Vagina (tissue), 2 donors: ENCODE data around the gene PRRT3. TPM values are rescaled to one million over a fixed set of nuclear protein-coding genes. Genes with fewer than 3 reads are reported as not detected.

Experiments used
- DNase-seq, 2 donors: peaks; one replicate each; pipeline ENCODE4 v3.0.0-alpha.2; 2017; ENCODE audit errors: extremely low spot score in 2 of 2
- H3K27ac ChIP-seq: fragments of 200-600 bp; sonication (generic); one replicate; pipeline ENCODE4 v1.5.1; 2019
- H3K27me3 ChIP-seq: fragments of 200-600 bp; sonication (generic); one replicate; pipeline ENCODE4 v1.5.1; 2019
- H3K36me3 ChIP-seq, 2 donors: fragments of 200-600 bp; sonication (generic); one replicate each; pipeline ENCODE4 v1.5.1; 2017 to 2019
- H3K4me1 ChIP-seq: fragments of 200-600 bp; sonication (generic); one replicate; pipeline ENCODE4 v1.5.1; 2019
- H3K4me3 ChIP-seq, 2 donors: fragments of 200-600 bp; sonication (generic); 1 replicate in 1 of 2; 2 replicates in 1 of 2; pipeline ENCODE4 v1.5.1; 2016 to 2019
- H3K9me3 ChIP-seq: fragments of 200-600 bp; sonication (generic); one replicate; pipeline ENCODE4 v1.5.1; 2019
- POLR2A ChIP-seq, 2 donors: fragments of 450-650 bp; IDR thresholded peaks; one replicate each; pipeline ENCODE4 v1.6.1; 2017; ENCODE audit warnings: antibody characterized with exemption in 2 of 2, mild to moderate bottlenecking in 2 of 2, moderate library complexity in 2 of 2
- POLR2AphosphoS5 ChIP-seq, 2 donors: sonication (generic); formaldehyde crosslinking; IDR thresholded peaks; one replicate each; pipeline ENCODE4 v1.9.0; 2017; ENCODE audit warnings: antibody characterized with exemption in 2 of 2, mild to moderate bottlenecking in 2 of 2, low read depth in 1 of 2; ENCODE audit not compliant: insufficient read depth in 1 of 2
- intact Hi-C: fragments of 100-400 bp; cut with DNase I; formaldehyde crosslinking; loops from one replicate; pipeline ENCODE4 v1.15.1; 2023
- total RNA-seq: library from RNA; depleted of rRNA; stranded (reverse); fragments of >200 nt; gene quantifications from one replicate; pipeline ENCODE4 v1.2.3, GENCODE V29; 2016
- TF ChIP-seq, protein P1 (sequence below), 3 experiments: fragments of 450-650 bp in 2 of 3; fragments of 200-600 bp in 1 of 3; sonication (generic) in 1 of 3; IDR thresholded peaks; one replicate each; pipeline ENCODE4 v1.5.1; 2017 to 2019; ENCODE audit warnings: antibody characterized with exemption in 3 of 3, mild to moderate bottlenecking in 2 of 3, moderate library complexity in 2 of 3

PRRT3 gene
- total RNA-seq, 1 donor from 2014 or later = 1.7 TPM

DNA sequence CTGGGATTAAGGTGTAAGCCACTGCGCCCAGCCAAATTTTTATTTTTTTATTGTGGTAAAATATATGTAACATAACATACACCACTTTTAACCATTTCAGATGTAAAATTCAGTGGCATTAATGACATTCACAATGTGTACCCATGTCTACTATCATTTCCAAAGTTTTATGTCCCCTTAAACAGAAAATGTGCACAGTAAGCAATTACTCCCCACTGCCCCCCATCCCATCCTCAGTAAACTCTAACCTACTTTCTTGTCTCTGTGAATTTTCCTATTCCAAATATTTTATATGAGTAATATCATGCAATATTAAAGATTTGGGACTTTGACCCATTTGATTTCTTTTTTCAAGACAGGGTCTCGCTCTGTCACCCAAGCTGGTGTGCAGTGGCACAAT lies 14.6 kb upstream of the PRRT3 start:
- no peak overlapping the region for H3K27ac ChIP-seq
- peaks cover 13% of the 10 kb centered on the region for H3K4me1 ChIP-seq
- H3K4me3 ChIP-seq = no peak overlapping the region
- no peaks in the 10 kb centered on the region for H3K27me3 ChIP-seq
- no peaks in the 10 kb centered on the region for H3K9me3 ChIP-seq
- intact Hi-C loops = no loop called here
- no peak for DNase-seq
- H3K36me3 ChIP-seq = peaks cover 0 to 71% of the 10 kb centered on the region in 2 donors
- TF ChIP-seq, protein P1, sequence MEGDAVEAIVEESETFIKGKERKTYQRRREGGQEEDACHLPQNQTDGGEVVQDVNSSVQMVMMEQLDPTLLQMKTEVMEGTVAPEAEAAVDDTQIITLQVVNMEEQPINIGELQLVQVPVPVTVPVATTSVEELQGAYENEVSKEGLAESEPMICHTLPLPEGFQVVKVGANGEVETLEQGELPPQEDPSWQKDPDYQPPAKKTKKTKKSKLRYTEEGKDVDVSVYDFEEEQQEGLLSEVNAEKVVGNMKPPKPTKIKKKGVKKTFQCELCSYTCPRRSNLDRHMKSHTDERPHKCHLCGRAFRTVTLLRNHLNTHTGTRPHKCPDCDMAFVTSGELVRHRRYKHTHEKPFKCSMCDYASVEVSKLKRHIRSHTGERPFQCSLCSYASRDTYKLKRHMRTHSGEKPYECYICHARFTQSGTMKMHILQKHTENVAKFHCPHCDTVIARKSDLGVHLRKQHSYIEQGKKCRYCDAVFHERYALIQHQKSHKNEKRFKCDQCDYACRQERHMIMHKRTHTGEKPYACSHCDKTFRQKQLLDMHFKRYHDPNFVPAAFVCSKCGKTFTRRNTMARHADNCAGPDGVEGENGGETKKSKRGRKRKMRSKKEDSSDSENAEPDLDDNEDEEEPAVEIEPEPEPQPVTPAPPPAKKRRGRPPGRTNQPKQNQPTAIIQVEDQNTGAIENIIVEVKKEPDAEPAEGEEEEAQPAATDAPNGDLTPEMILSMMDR (IDR thresholded peaks at IDR 0.05) = no peak
- TF ChIP-seq POLR2A (IDR thresholded peaks at IDR 0.05) (no peak), POLR2AphosphoS5 (IDR thresholded peaks at IDR 0.05; ENCODE audit: insufficient read depth in 1 of 2, low read depth in 1 of 2) (no peak)

DNA sequence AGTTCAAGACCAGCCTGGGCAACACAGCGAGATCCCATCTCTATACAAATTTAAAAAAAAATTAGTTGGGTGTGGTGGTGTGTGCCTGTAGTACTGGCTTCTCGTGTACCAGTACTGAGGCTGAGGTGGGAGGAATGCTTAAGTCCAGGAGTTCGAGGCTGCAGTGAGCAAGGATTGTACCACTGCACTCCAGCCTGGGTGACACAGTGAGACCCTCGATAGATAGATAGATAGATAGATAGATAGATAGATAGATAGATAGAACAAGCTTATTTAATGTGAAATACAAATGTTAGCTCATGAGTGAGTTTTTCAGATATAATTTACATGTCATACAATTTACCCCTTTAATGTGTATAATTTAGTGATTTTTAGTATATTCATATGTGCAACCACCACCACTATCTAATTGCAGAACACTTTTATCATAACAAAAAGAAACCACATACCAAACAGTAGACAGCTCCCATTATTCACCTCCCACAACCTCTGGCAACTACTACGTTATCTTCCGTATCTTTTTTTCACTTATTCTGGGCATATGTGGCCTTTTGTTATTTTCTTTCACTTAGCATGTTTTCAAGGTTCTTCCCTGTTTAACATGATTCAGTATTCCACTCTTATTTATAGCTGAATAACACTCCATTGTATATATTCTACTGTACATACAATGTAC lies 13.1 kb upstream of the PRRT3 start:
- H3K36me3 ChIP-seq = peaks cover 0 to 69% of the 10 kb centered on the region in 2 donors
- H3K4me1 ChIP-seq = peaks cover 7% of the 10 kb centered on the region
- no peak overlapping the region for H3K4me3 ChIP-seq
- H3K9me3 ChIP-seq = no peaks in the 10 kb centered on the region
- H3K27me3 ChIP-seq = no peaks in the 10 kb centered on the region
- intact Hi-C loops = no loop called here
- TF ChIP-seq, protein P1 (IDR thresholded peaks at IDR 0.05) = no peak
- TF ChIP-seq POLR2AphosphoS5 (IDR thresholded peaks at IDR 0.05; ENCODE audit: insufficient read depth in 1 of 2, low read depth in 1 of 2) = no peak
- TF ChIP-seq POLR2A (IDR thresholded peaks at IDR 0.05) = no peak
- no peak overlapping the region for H3K27ac ChIP-seq
- no peak for DNase-seq

DNA sequence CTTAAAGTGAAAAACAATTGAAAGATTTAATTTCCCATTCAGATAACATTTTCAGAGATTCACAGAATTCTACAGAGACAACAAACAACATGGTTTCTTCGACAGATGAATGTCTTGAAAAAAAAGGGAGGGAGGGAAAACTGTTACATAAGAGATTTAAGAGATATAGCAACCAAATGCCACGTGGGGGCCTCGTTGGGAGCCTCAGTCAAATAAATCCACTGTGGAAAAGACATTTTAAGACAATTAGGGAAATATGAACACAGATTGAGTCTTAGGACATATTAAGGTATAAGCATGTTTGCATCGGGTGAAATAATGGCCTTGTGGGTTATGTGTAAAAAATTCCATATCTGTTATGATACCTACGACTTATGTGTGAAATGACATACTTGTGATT lies 5.0 kb upstream of the PRRT3 start:
- DNase-seq = no peak
- Histone ChIP-seq H3K9me3 (no peaks in the 10 kb centered on the region), H3K27me3 (no peaks in the 10 kb centered on the region), H3K27ac (no peak overlapping the region), H3K4me1 (peaks cover under 1% of the 10 kb centered on the region), H3K36me3 (peaks cover 0 to 14% of the 10 kb centered on the region in 2 donors), H3K4me3 (no peak overlapping the region)
- TF ChIP-seq, protein P1 (IDR thresholded peaks at IDR 0.05) = no peak
- no peak for TF ChIP-seq POLR2A (IDR thresholded peaks at IDR 0.05)
- intact Hi-C loops = no loop called here

DNA sequence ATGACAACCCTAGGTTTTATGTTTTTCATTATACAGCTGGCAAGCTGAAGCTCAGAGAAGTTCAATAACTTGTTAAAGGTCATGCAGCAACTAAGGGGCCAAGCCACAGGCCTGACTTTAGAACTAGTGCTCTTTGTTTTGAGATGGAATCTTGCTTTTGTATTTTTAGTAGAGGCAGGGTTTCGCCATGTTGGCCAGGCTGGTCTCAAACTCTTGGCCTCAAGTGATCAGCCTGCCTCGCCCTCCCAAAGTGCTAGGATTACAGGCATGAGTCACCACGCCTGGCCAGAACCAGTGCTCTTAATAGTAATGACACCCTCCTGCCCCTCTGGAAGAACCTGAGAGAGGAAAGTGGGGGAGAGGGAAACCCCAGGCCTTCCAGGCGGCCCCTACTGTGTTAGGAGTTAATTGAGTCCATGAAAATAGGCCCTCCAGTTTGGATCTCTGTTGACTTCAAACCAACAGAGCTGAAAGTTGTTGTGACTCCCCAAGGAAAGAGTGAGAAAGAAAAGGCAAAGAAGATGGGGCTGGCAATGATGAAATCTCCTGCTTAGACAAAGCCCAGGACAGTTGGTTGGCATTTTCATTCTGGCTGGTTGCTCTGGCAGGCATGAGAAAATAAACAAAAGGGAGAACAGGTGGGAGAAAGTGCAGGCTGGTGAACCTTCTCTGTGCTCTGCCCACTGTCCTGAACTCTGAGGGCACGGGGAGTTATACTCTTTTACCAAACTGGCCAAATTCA lies 3.6 kb upstream of the PRRT3 start:
- no peak for DNase-seq
- no peaks in the 10 kb centered on the region for H3K36me3 ChIP-seq
- intact Hi-C loops = no loop called here
- peaks cover 11% of the 10 kb centered on the region for H3K4me1 ChIP-seq
- H3K9me3 ChIP-seq = no peaks in the 10 kb centered on the region
- H3K27me3 ChIP-seq = no peaks in the 10 kb centered on the region
- H3K4me3 ChIP-seq = no peak overlapping the region
- TF ChIP-seq POLR2A (IDR thresholded peaks at IDR 0.05) (no peak), POLR2AphosphoS5 (IDR thresholded peaks at IDR 0.05; ENCODE audit: insufficient read depth in 1 of 2, low read depth in 1 of 2) (no peak)
- TF ChIP-seq, protein P1 (IDR thresholded peaks at IDR 0.05) = no peak
- no peak overlapping the region for H3K27ac ChIP-seq

DNA sequence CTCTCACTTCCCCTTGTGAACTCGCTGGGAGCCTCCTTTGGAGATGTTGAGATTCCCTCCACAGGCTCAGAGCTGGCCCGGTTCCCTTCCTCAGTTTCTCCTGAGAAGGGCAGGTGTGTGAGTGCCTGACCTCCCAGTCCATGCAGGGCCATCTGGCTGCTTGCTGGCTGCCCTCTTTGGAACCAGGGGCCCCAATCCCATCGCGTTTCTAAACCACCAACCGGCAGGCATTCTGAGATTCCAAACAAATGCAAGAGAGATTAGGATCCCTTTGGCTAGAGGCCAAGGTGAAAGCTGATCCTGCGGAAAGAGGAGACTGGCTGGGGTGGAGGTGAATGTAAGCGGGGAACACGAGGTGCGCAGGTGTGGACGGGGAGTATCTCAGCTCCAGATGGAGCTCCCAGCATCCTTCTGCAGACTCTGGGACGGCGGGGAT lies 2.9 kb upstream of the PRRT3 start:
- DNase-seq = no peak
- intact Hi-C loops = no loop called here
- H3K4me1 ChIP-seq = peaks cover 11% of the 10 kb centered on the region
- no peaks in the 10 kb centered on the region for H3K36me3 ChIP-seq
- TF ChIP-seq, protein P1 (IDR thresholded peaks at IDR 0.05) = no peak
- TF ChIP-seq POLR2AphosphoS5 (IDR thresholded peaks at IDR 0.05; ENCODE audit: insufficient read depth in 1 of 2, low read depth in 1 of 2) (no peak), POLR2A (IDR thresholded peaks at IDR 0.05) (no peak)
- no peak overlapping the region for H3K4me3 ChIP-seq
- no peak overlapping the region for H3K27ac ChIP-seq
- H3K27me3 ChIP-seq = no peaks in the 10 kb centered on the region
- no peaks in the 10 kb centered on the region for H3K9me3 ChIP-seq
